Neuronal stem cell (in vitro differentiated cells): ENCODE measurements around the gene PYY.

Source experiments
- DNase-seq: peaks from one replicate; pipeline ENCODE4 v3.0.0-alpha.2; 2013; ENCODE audit warnings: low spot score
- H2AFZ ChIP-seq: one replicate; pipeline ENCODE4 v1.6.1; 2013; ENCODE audit warnings: mild to moderate bottlenecking, low read length, inconsistent platforms
- H2AK5ac ChIP-seq: 2 replicates; pipeline ENCODE4 v1.6.1; 2013; ENCODE audit warnings: low read depth, mild to moderate bottlenecking, inconsistent platforms, low read length, moderate library complexity, mixed read lengths
- H2BK120ac ChIP-seq: 2 replicates; pipeline ENCODE4 v1.6.1; 2013; ENCODE audit warnings: low read depth, mild to moderate bottlenecking, inconsistent platforms, low read length, moderate library complexity, mixed read lengths
- H2BK12ac ChIP-seq: one replicate; pipeline ENCODE4 v1.6.1; 2013; ENCODE audit warnings: low read length, inconsistent platforms
- H2BK15ac ChIP-seq: 2 replicates; pipeline ENCODE4 v1.6.1; 2013; ENCODE audit warnings: mild to moderate bottlenecking, low read length, inconsistent platforms, mixed read lengths
- H2BK5ac ChIP-seq: one replicate; pipeline ENCODE4 v1.6.1; 2013; ENCODE audit warnings: inconsistent platforms, mild to moderate bottlenecking, low read length, moderate library complexity
- H3K14ac ChIP-seq: one replicate; pipeline ENCODE4 v1.6.1; 2013; ENCODE audit warnings: low read length, inconsistent platforms
- H3K18ac ChIP-seq: 2 replicates; pipeline ENCODE4 v1.6.1; 2013; ENCODE audit warnings: low read length, inconsistent platforms
- H3K23ac ChIP-seq: 2 replicates; pipeline ENCODE4 v1.6.1; 2013; ENCODE audit warnings: low read depth, mild to moderate bottlenecking, mixed read lengths, low read length, inconsistent platforms; ENCODE audit not compliant: poor library complexity
- H3K27ac ChIP-seq: replicated peaks from 3 replicates; pipeline ENCODE4 v1.5.1; 2013; ENCODE audit warnings: low read length, inconsistent platforms
- H3K27me3 ChIP-seq, 3 experiments: 2 replicates each; pipeline ENCODE4 v1.6.1; 2013; ENCODE audit warnings: low read length in 3 of 3, mild to moderate bottlenecking in 2 of 3, inconsistent platforms in 1 of 3, low read depth in 1 of 3, mixed read lengths in 1 of 3, moderate library complexity in 1 of 3; ENCODE audit not compliant: control insufficient read depth in 3 of 3, insufficient read depth in 3 of 3
- H3K36me3 ChIP-seq, 2 donors: replicated peaks in 1 of 2; 2 replicates each; pipeline ENCODE4 v1.6.1; 2013; ENCODE audit warnings: low read length in 2 of 2; ENCODE audit not compliant: control insufficient read depth in 2 of 2, insufficient read depth in 2 of 2
- H3K4ac ChIP-seq: 2 replicates; pipeline ENCODE4 v1.6.1; 2013; ENCODE audit warnings: inconsistent platforms, mild to moderate bottlenecking, low read length, moderate library complexity
- H3K4me1 ChIP-seq, 2 donors: 1 replicate in 1 of 2; 2 replicates in 1 of 2; pipeline ENCODE4 v1.6.1; 2013; ENCODE audit warnings: low read length in 2 of 2, low read depth in 1 of 2; ENCODE audit not compliant: control insufficient read depth in 2 of 2, insufficient read depth in 1 of 2
- H3K4me2 ChIP-seq: one replicate; pipeline ENCODE4 v1.6.1; 2013; ENCODE audit warnings: mild to moderate bottlenecking, low read length, inconsistent platforms; ENCODE audit not compliant: insufficient read depth, poor library complexity, severe bottlenecking
- H3K4me3 ChIP-seq, 2 donors: 2 replicates each; pipeline ENCODE4 v1.5.1; 2013; ENCODE audit warnings: low read length in 2 of 2, mild to moderate bottlenecking in 2 of 2, inconsistent platforms in 1 of 2, moderate library complexity in 1 of 2
- H3K79me1 ChIP-seq: one replicate; pipeline ENCODE4 v1.6.1; 2013; ENCODE audit warnings: low read depth, mild to moderate bottlenecking, inconsistent platforms, low read length, moderate library complexity
- H3K9ac ChIP-seq: one replicate; pipeline ENCODE4 v1.6.1; 2013; ENCODE audit warnings: mild to moderate bottlenecking, low read depth, low read length, inconsistent platforms; ENCODE audit not compliant: poor library complexity
- H3K9me3 ChIP-seq, 2 donors: replicated peaks in 1 of 2; 2 replicates each; pipeline versions ENCODE3 to v1.6.1; 2013; ENCODE audit warnings: low read length in 2 of 2, mild to moderate bottlenecking in 2 of 2, inconsistent platforms in 1 of 2, low read depth in 1 of 2, mixed read lengths in 1 of 2, moderate library complexity in 1 of 2; ENCODE audit not compliant: control insufficient read depth in 2 of 2, insufficient read depth in 1 of 2
- H4K8ac ChIP-seq: one replicate; pipeline ENCODE4 v1.6.1; 2013; ENCODE audit warnings: low read depth, mild to moderate bottlenecking, inconsistent platforms, low read length, moderate library complexity
- H4K91ac ChIP-seq: one replicate; pipeline ENCODE4 v1.6.1; 2013; ENCODE audit warnings: low read length, low read depth, mild to moderate bottlenecking, inconsistent platforms; ENCODE audit not compliant: poor library complexity
- WGBS, 2 donors: extraction: QIAGEN DNeasy Blood & Tissue Kit; methylation state at CpG; one replicate each; pipeline ENCODE4 v1.1.7; 2013; ENCODE audit warnings: missing lambda C conversion rate in 2 of 2, mixed read lengths in 1 of 2; ENCODE audit not compliant: insufficient read length in 2 of 2, insufficient replicate concordance in 1 of 2; ENCODE audit errors: extremely low coverage in 2 of 2; 5-methylcytosine and 5-hydroxymethylcytosine counted together

The PYY gene

DNA sequence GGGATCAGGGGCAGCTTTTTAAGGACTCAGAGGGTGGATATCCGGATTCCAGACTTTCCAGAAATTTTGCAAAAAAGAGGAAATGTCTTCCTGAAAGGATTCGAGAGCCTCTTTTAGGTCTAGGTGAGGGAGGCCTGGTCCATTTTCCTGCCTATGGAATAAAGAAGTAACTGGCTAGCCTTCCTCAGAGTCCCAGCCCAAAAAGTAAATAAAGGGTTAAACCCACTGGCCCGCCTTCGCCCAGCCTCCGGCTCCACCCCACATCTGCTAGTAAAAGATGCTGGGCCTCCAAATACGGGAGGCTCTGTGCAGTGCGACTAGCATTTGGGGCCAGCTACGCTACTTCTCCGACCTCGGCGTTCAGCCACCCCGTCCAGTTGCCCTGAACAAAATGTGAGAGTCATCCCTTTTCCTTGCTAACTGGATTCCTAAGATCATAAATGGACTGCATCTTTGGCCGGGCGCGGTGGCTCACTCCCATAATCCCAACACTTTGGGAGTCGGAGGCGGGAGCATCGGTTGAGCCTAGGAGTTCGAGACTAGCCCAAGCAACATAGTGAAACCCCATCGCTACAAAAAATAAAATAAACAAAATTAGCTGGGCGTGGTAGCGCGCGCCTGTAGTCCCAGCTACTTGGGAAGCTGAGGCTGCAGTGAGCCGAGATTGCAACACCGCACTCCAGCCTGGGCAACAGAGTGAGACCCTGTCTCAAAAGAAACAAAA is 45.6 kb downstream of the PYY start:
- H3K27ac ChIP-seq, result peak overlapping the region; percentile 82
- peak overlapping the region; percentile 45 for H2AK5ac ChIP-seq
- H4K91ac ChIP-seq, result no peak overlapping the region
- peak overlapping the region; percentile 58 to 89 for H3K4me3 ChIP-seq
- H3K14ac ChIP-seq, result no peak overlapping the region
- no CpG with 5 or more reads among the region's 26 CpGs for WGBS, 2 donors
- no peak overlapping the region for H3K18ac ChIP-seq
- H3K23ac ChIP-seq, result no peak overlapping the region
- H4K8ac ChIP-seq, result no peak overlapping the region
- H3K9me3 ChIP-seq, result no peaks in the 10 kb centered on the region
- no peak overlapping the region for H2BK12ac ChIP-seq
- peak overlapping the region; percentile 100 for H2BK5ac ChIP-seq
- no peak overlapping the region for H2BK120ac ChIP-seq
- H3K4me2 ChIP-seq, result peak overlapping the region; percentile 99
- H3K36me3 ChIP-seq, result no peaks in the 10 kb centered on the region
- peaks cover 0 to 60% (median 2%) of the 10 kb centered on the region in 3 experiments for H3K27me3 ChIP-seq
- H3K79me1 ChIP-seq, result no peaks in the 10 kb centered on the region
- no peak overlapping the region for H3K4ac ChIP-seq
- H2AFZ ChIP-seq, result peak overlapping the region; percentile 99
- H3K9ac ChIP-seq, result no peak overlapping the region
- DNase-seq, result peak; percentile 59
- H3K4me1 ChIP-seq, result peaks cover 13% of the 10 kb centered on the region in 2 donors
- H2BK15ac ChIP-seq, result no peak overlapping the region

DNA sequence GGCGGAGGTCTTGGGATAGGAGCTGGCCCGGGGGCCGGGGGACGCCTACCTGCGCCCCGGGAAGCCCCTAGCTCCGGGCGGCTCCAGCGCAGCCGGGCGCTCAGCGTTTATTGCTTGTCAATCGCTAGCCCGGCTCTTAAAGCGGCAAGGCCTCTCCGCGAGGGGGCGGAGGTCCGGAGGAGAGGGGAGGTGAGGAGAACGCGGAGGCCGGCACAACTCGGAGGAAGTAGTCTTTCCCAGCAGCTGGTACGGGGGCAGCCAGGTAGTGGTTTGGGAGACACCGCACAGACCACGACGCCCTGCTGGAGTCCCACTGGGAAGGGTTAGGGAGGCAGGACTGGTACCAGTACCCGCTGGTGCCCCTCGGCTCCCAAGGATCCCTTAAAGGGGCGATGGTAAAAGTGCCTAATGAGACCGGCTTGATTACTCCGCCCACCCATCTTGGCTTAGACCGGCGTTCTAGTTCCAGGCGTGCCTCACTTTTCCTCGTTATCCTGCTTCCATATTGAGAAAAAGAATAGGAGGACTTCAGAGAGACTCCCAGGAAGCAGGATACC is 46.2 kb downstream of the PYY start, which contains the start of gene MPP2:
TSS of gene MPP2 (minus strand) at position 112 of the 557 bp plus-strand sequence. CDS start 3,076 bp downstream, outside the sequence.
- no peak within 1 kb of the TSS for H3K4ac ChIP-seq
- no peaks in the 10 kb centered on the region for H3K79me1 ChIP-seq
- H3K27ac ChIP-seq, result peak within 1 kb of the TSS; percentile 82
- H3K9me3 ChIP-seq, result no peaks in the 10 kb centered on the region
- no peak within 1 kb of the TSS for H4K8ac ChIP-seq
- peak within 1 kb of the TSS; percentile 76 for H2BK15ac ChIP-seq
- H3K18ac ChIP-seq, result peak within 1 kb of the TSS; percentile 99
- H2AK5ac ChIP-seq, result no peak within 1 kb of the TSS
- peaks cover 13 to 14% of the 10 kb centered on the region in 2 donors for H3K4me1 ChIP-seq
- no peak within 1 kb of the TSS for H3K14ac ChIP-seq
- peak within 1 kb of the TSS; percentile 100 for H2BK5ac ChIP-seq
- peaks cover 0 to 57% (median under 1%) of the 10 kb centered on the region in 3 experiments for H3K27me3 ChIP-seq
- H3K4me3 ChIP-seq, result peak within 1 kb of the TSS; percentile 58 to 89
- peak within 1 kb of the TSS; percentile 93 for H3K23ac ChIP-seq
- peak within 1 kb of the TSS; percentile 99 for H3K4me2 ChIP-seq
- peak within 1 kb of the TSS; percentile 17 for H2BK120ac ChIP-seq
- WGBS, 2 donors, result no CpG with 5 or more reads among the region's 36 CpGs
- no peak within 1 kb of the TSS for H2BK12ac ChIP-seq
- peak; percentile 84 for DNase-seq
- peak within 1 kb of the TSS; percentile 99 for H2AFZ ChIP-seq
- H3K9ac ChIP-seq, result peak within 1 kb of the TSS; percentile 73
- no peaks in the 10 kb centered on the region for H3K36me3 ChIP-seq
- H4K91ac ChIP-seq, result no peak within 1 kb of the TSS

DNA sequence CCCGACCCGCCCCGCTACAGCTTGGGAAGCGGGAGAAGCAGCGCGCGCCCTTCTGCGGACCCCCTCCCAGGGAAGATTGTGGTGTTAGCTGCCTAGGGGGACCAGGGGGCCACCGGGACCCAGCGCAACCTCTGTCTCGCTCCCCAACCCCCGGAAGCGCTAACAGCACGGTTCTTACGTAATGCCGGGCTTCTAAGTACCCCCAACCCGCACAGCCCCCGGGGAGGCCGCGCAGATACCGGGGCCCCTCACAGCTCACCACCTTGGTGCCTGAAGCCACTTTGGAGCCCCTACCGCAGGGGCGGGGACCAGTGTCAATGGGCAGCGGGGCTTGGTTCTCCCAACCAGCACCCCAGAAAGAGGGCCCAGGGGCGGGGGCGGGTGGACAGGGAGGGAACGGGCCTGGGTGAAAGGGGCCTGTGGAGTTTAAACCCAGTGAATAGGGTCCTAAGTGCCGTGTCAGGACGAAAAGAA is 46.8 kb downstream of the PYY start:
- Histone ChIP-seq H3K27me3 (peaks cover 0 to 55% (median 0%) of the 10 kb centered on the region in 3 experiments), H2AK5ac (no peak overlapping the region), H3K23ac (peak overlapping the region; percentile 76), H3K14ac (no peak overlapping the region), H3K4me2 (peak overlapping the region; percentile 99), H4K91ac (no peak overlapping the region), H3K4me1 (peaks cover 13 to 19% of the 10 kb centered on the region in 2 donors), H2BK5ac (peak overlapping the region; percentile 100), H3K27ac (peak overlapping the region; percentile 82), H3K4ac (no peak overlapping the region), H3K18ac (peak overlapping the region; percentile 94), H3K36me3 (no peaks in the 10 kb centered on the region), H3K9ac (peak overlapping the region; percentile 72), H2AFZ (peak overlapping the region; percentile 99), H3K9me3 (no peaks in the 10 kb centered on the region), H3K4me3 (peak overlapping the region; percentile 58 to 89), H3K79me1 (no peaks in the 10 kb centered on the region), H2BK12ac (no peak overlapping the region), H2BK15ac (peak overlapping the region; percentile 69), H2BK120ac (peak overlapping the region; percentile 17), H4K8ac (no peak overlapping the region)
- WGBS, 2 donors, result no CpG with 5 or more reads among the region's 29 CpGs
- DNase-seq, result peak; percentile 40
